ENCODE measurements around the gene DNAJB8.

Gene DNAJB8

DNA sequence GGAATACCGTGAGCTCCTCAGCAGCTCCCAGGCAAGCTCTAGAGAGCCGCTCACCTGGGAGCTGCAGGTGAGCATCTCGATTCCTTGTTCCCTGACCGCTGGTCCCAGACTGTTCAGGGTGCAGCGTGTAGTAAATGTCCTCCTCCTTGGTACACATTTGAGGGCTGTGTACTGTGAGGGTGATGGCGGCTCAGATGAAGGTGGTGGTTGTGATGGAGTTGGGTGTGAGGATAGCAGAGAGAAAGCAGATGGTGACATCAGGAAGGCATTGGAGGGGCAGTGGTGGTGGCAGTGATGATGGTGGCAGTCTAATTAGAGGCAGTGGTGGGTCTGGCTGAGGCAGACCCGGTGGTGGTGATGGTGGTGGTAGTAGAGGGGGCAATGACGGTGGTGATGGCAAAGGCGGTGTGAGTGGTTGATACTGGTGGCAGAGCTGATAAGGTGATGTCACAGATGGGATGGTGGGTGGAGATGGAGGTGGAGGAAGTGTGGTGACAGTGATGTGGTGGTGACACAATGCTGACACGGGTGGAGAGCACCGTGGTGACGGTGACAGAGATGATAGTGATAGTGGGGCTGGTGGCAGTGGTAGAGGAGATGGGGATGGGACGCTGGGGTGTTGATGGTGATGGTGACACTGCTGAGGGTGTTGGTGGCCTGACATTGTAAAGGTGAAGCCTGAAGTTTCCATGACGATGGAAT is at the start of gene DNAJB8:
DNAJB8 (minus strand) TSS at position 51 of the 702 bp plus-strand sequence. CDS start 3,645 bp downstream, outside the sequence.
- DNase-seq = no peak

DNA sequence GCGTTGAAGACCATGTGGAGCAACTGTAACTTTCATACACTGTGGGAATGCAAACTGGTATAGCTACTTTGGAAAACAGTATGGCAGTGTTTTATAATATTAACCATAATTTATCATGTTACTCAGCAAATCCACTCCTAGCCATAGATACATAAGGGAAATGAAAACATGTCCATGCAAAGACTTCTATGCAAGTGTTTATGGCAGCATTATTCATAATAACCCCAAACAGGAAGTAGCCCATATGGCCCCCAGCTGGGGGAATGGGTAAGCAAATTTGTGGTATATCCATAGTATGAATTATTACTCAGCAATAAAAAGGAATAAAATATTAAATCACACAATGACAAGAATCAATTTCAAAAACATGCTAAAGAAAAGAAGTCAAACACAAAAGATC is 49.3 kb upstream of the DNAJB8 start:
- no peak for DNase-seq

- DNase-seq = no peak
Measured at GRCh38 chr3:128508852-128509251, 42.2 kb upstream of the DNAJB8 start.

DNA sequence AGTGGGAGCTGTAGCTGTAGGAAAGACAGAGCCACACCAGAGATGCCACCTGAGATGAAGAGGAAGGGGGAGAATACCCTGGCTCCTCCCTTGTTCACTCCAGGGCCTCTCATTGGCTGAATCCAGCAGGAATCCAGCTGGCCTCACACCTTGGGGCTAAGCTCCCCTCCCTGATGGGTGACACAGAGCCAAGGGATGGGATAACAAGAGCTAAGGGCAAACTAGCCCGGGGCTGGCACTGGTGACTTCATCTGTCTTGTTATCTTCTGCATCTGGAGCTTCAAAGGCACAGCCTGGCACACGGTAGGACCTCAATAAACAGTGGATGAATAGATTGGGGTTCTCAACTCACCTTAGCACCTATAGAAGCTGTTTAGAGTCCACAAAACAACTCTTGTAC is 40.1 kb upstream of the DNAJB8 start:
- no peak for DNase-seq

DNA sequence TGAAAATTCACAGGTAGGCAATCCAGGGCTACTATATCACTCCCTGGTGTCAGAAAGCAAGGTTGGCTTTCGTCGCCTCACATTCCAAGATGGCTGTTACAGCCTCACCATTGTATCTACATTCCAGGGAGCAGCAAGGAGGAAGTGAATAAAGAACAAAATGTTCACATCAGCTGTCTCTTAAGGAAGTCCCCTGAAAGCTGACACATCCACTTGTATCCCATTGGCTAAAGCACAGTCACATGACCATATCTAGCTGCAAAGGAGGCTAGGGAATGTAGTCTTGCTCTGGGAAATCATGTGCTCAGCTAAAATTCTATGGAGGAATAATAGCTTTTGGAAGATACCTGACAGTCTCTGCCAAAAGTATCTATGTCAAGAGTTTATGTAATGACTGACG is 39.1 kb upstream of the DNAJB8 start:
- DNase-seq = no peak

DNA sequence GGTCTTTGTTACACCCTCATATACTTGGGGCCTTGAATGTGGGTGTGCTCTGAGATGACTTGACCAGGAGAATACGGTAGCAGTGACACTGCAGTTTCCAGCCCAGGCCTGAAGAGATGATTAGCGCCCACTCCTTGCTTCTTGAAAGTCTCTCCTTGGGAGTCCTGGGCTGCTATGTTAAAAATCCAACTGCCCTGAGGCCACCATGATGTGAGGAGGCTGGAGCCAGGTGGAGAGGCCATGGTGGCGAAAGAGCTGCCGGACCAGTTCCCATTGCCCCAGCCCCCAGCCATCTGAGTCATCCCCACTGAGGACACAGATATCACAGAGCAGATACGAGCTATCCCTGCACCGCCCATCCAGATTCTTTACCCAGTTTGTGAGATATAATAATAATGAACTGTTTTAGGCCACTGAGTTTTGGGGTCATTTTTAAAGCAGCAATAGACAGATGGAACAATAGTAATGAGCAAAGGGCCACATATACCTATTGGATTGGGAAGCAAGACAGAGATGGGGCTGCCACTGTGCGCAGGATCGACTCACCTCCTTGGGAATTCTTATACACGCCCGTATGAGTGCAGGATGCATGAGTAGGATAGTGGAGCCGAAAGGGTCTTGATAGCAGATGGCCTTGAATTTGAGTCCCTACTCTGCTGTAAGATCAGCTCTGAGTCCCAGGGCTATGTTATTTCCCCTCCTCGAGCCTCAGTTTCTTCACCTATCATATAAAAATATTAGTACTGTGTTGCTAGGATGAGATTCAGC is 38.5 kb upstream of the DNAJB8 start:
- DNase-seq = no peak

- DNase-seq = no peak
Measured at GRCh38 chr3:128504533-128504915, 37.8 kb upstream of the DNAJB8 start.

- DNase-seq = no peak
Measured at GRCh38 chr3:128503751-128504532, 37.3 kb upstream of the DNAJB8 start.

- no peak for DNase-seq
Measured at GRCh38 chr3:128503164-128503651, 36.5 kb upstream of the DNAJB8 start.

DNA sequence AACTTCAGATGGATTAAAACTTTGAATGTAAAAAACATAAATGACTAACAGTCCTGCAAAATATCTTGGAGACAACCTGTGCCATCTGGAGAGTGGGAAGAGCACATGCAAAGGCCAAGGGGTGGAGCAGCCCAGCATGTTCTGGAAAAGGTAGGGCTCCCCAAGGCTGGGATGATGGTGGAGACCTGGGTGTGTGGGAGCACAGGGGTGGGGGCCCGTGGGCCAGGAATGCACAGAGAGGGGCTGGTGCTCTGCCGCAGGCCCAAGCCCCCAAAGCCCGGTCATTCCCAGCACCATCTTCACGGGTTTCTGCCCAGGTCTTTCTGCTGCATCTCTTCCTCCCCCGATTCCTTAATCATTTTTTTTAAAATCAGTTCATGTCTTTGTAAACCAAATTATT is 36.0 kb upstream of the DNAJB8 start:
- no peak for DNase-seq

DNA sequence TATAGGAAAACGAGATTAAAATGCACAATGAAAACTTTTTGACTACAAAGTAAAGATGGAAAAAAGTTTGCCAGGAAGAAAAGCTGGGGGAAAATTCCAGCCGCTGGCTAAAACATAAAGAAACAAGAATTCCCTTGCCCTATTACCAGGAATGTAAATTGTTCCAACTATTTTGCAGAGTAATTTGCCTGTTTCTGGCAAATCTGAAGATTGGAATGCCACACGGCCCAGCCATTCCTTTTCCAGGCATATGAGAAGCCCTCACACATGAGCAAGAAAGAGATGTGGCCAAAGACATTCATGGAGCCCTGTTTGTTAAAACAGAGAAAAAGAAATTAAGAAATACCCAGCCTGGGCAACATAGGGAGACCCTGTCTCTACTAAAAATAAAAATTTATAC is 34.7 kb upstream of the DNAJB8 start:
- DNase-seq = no peak

DNA sequence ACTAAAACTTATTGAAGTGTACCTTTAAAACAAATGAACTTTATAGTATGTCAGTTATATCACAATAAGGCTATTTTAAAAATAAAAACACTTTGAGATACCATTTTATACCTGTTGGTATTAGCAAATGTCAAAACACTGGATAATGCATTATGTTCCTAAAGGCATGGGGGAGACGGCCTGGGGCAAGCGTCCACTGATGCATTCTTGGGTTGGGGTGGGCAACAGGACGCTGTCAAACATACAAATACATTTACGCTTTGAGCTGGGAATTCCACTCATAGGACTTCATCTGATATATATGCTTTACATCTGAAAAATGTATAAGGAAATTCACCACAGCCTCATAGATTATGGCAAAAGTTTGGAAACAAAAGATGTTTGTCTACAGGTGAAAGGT is 33.9 kb upstream of the DNAJB8 start:
- no peak for DNase-seq

- no peak for DNase-seq
Measured at GRCh38 chr3:128499724-128500275, 33.1 kb upstream of the DNAJB8 start.

DNA sequence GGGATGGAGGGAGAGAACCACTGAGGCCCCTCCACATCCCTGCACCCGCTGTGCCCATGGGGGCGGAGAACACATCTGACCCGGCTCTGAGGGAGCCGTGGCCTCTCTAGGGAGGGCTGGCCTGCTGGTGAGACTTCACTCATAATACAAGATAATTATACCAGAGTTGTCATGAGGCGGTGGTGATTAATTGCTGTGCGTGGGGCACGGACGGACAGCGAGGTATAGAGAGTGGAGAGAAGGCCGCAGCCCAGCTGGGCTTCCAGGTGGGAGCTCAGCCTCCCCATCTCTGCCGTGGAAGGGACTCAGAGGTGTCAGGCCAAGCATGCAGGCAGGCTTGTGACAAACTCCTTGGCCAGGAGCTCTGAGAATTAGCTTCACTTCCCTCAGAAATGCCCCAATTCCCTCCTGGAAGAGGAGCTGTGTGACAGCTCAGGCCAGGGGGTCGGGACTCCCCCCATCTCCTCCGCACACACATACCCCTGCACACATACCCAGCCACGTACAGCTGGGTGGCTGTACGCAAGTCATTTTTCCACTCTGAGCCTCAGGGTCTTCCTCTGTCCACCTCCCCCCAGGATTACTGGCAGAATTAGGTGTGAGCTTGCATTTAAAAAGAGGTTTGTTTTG is 32.3 kb upstream of the DNAJB8 start:
- DNase-seq = no peak

DNA sequence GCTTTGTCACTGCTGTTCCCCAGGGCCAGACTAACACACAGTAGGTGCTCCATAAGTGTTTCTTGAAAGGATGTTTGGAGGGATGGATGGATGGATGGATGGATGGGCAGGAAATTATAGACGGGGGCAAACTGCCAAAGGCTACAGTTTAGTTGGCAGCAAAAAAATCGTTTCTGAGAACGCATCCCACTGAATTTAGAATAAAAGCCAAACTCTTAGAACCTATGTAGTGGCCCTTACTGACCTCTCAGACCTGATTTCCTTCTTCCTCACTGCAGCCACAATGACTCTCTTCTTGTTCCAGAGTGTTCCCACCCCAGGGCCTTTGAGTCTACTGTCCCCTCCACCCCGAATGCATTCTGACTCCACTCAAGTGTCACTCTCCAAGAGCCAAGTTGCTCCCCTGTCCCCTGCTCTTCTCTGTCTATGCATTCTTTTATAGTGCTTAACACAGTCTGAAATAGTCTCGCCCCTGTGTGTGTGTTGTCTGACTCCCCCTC is 31.5 kb upstream of the DNAJB8 start:
- DNase-seq = no peak

- peak; percentile 21 to 70 for DNase-seq
Measured at GRCh38 chr3:128497305-128498126, 30.8 kb upstream of the DNAJB8 start.

- no peak for DNase-seq
Measured at GRCh38 chr3:128496602-128497304, 30.1 kb upstream of the DNAJB8 start.

DNA sequence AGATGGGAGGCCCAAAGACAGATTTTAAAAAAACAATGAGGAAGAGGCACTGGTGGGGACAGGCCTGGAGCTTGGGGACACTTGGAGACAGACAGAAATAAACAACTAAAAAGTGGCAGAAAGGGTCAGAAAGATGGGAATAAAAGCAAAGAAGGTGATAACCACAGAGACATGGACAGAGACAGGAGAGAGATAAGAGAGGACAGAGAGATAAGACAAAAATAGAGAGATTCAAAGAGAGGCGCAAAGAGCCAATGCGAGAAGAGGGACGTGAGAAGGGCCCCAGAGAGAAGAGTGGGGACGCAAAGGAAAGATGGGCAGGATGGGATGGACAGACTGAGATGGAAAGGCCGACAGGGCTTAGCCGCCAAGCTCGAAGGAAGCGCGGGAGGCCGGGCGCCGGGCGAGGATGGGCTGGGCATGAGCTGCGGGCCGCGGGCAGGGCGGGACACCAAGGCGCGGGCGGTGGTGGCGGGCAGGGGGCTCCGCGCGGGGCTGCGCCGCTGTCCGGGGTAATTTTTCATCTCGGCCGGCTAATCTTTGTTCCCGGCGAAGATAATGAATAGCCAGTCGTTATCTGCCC is 29.4 kb upstream of the DNAJB8 start:
- DNase-seq = no peak

DNA sequence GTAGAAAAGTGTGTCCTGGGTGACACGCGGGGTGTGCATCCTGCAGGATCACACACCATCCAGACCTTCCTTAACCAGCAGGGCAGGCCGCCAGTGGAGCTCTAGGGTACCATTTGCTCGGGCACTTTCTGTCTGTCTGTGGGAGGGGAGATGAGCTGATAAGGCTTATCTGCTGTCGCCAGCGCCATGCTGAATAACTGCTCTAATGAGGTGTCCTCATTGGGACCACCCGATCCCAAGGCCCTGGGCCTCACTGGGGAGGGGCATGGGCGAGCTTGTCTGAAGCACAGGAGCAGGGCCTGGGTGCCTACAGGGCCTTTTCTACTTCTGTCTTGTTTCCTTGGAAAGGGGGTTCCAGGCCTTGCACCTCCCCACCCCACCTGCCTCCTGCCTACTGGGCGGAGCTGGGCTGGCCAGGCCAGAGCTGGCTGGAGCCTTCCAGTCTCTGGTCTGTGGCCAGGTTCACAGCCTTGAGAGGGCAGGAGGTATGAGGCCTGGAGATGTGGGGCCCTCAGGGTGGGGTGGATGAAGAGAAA is 28.8 kb upstream of the DNAJB8 start:
- no peak for DNase-seq

- DNase-seq = no peak
Measured at GRCh38 chr3:128494367-128494650, 27.6 kb upstream of the DNAJB8 start.

Data from hippocampal formation (tissue), 2 donors.